Measurements from ENCODE around the gene THEM4. TPM values are rescaled to one million over a fixed set of nuclear protein-coding genes. Genes with fewer than 3 reads are reported as not detected.

Gene THEM4
- 117 and 125 TPM in 2 replicates for total RNA-seq (2014; rRNA removed; shearing (Covaris generic))
- 147 and 162 TPM in 2 replicates for polyA plus RNA-seq (2015; cell fraction: cytosol; rRNA removed)
- polyA plus RNA-seq (2015; cell fraction: nucleus; rRNA removed): 535 and 686 TPM in 2 replicates

GRCh38 chr1:151909167-151910149, at the start of gene THEM4:
TSS of gene THEM4 (minus strand) at chr1:151909511. CDS start at chr1:151909458, 53 bp downstream.
- in situ Hi-C loops (cut with HindIII; ENCODE audit: low pct_unique_long_range_greater_than_20kb, low sequenced_read_pairs): no loop called here
- peak; percentile 100 for DNase-seq (ENCODE audit: low read depth, low spot score)

- in situ Hi-C loops (cut with HindIII; ENCODE audit: low pct_unique_long_range_greater_than_20kb, low sequenced_read_pairs): no loop called here
- DNase-seq (ENCODE audit: low read depth, low spot score): no peak
Measured at GRCh38 chr1:151958959-151959358, 49.6 kb upstream of the THEM4 start.

- in situ Hi-C loops (cut with HindIII; ENCODE audit: low pct_unique_long_range_greater_than_20kb, low sequenced_read_pairs): no loop called here
- DNase-seq (ENCODE audit: low read depth, low spot score): no peak
Measured at GRCh38 chr1:151956957-151957497, 47.7 kb upstream of the THEM4 start.

GRCh38 chr1:151953409-151954094, 44.2 kb upstream of the THEM4 start:
- DNase-seq (ENCODE audit: low read depth, low spot score): no peak
- in situ Hi-C loops (cut with HindIII; ENCODE audit: low pct_unique_long_range_greater_than_20kb, low sequenced_read_pairs): no loop called here

GRCh38 chr1:151952811-151953210, 43.5 kb upstream of the THEM4 start:
- in situ Hi-C loops (cut with HindIII; ENCODE audit: low pct_unique_long_range_greater_than_20kb, low sequenced_read_pairs): no loop called here
- DNase-seq (ENCODE audit: low read depth, low spot score): peak; percentile 51

- DNase-seq (ENCODE audit: low read depth, low spot score): no peak
- in situ Hi-C loops (cut with HindIII; ENCODE audit: low pct_unique_long_range_greater_than_20kb, low sequenced_read_pairs): no loop called here
Measured at GRCh38 chr1:151949371-151950193, 40.3 kb upstream of the THEM4 start.

- in situ Hi-C loops (cut with HindIII; ENCODE audit: low pct_unique_long_range_greater_than_20kb, low sequenced_read_pairs): no loop called here
Measured at GRCh38 chr1:151948506-151948905, 39.2 kb upstream of the THEM4 start.

GRCh38 chr1:151947140-151947539, 37.8 kb upstream of the THEM4 start:
- in situ Hi-C loops (cut with HindIII; ENCODE audit: low pct_unique_long_range_greater_than_20kb, low sequenced_read_pairs): no loop called here
- DNase-seq (ENCODE audit: low read depth, low spot score): no peak

More at GRCh38 chr1:151948506-151948905, 39.2 kb upstream of the THEM4 start:
- DNase-seq (ENCODE audit: low read depth, low spot score): no peak

GRCh38 chr1:151945725-151946722, 36.7 kb upstream of the THEM4 start:
- in situ Hi-C loops (cut with HindIII; ENCODE audit: low pct_unique_long_range_greater_than_20kb, low sequenced_read_pairs): no loop called here
- peak; percentile 98 for DNase-seq (ENCODE audit: low read depth, low spot score)

GRCh38 chr1:151944857-151945575, 35.7 kb upstream of the THEM4 start:
- in situ Hi-C loops (cut with HindIII; ENCODE audit: low pct_unique_long_range_greater_than_20kb, low sequenced_read_pairs): no loop called here
- no peak for DNase-seq (ENCODE audit: low read depth, low spot score)

GRCh38 chr1:151944126-151944856, 35.0 kb upstream of the THEM4 start:
- DNase-seq (ENCODE audit: low read depth, low spot score): no peak
- in situ Hi-C loops (cut with HindIII; ENCODE audit: low pct_unique_long_range_greater_than_20kb, low sequenced_read_pairs): no loop called here

- no peak for DNase-seq (ENCODE audit: low read depth, low spot score)
- in situ Hi-C loops (cut with HindIII; ENCODE audit: low pct_unique_long_range_greater_than_20kb, low sequenced_read_pairs): no loop called here
Measured at GRCh38 chr1:151943591-151943990, 34.3 kb upstream of the THEM4 start.

GRCh38 chr1:151942882-151943281, 33.6 kb upstream of the THEM4 start:
- in situ Hi-C loops (cut with HindIII; ENCODE audit: low pct_unique_long_range_greater_than_20kb, low sequenced_read_pairs): no loop called here
- no peak for DNase-seq (ENCODE audit: low read depth, low spot score)

GRCh38 chr1:151940541-151940940, 31.2 kb upstream of the THEM4 start:
- no peak for DNase-seq (ENCODE audit: low read depth, low spot score)
- in situ Hi-C loops (cut with HindIII; ENCODE audit: low pct_unique_long_range_greater_than_20kb, low sequenced_read_pairs): no loop called here

GRCh38 chr1:151939779-151940178, 30.5 kb upstream of the THEM4 start:
- no peak for DNase-seq (ENCODE audit: low read depth, low spot score)
- in situ Hi-C loops (cut with HindIII; ENCODE audit: low pct_unique_long_range_greater_than_20kb, low sequenced_read_pairs): no loop called here
